22Rv1 (cell line): Measurements from ENCODE around the gene VPS8.

Experiments used
- H3K27ac ChIP-seq: fragments of 450-650 bp; 2 replicates; pipeline ENCODE4 v1.5.1; 2017
- ZFX ChIP-seq: fragments of 450-650 bp; IDR thresholded peaks from 2 replicates; pipeline ENCODE4 v1.6.1; 2017; ENCODE audit warnings: antibody characterized with exemption, borderline replicate concordance
- TF ChIP-seq, protein P1 (sequence below): fragments of 450-650 bp; IDR thresholded peaks from 2 replicates; pipeline ENCODE4 v1.5.1; 2017; ENCODE audit warnings: mild to moderate bottlenecking

VPS8 gene

DNA sequence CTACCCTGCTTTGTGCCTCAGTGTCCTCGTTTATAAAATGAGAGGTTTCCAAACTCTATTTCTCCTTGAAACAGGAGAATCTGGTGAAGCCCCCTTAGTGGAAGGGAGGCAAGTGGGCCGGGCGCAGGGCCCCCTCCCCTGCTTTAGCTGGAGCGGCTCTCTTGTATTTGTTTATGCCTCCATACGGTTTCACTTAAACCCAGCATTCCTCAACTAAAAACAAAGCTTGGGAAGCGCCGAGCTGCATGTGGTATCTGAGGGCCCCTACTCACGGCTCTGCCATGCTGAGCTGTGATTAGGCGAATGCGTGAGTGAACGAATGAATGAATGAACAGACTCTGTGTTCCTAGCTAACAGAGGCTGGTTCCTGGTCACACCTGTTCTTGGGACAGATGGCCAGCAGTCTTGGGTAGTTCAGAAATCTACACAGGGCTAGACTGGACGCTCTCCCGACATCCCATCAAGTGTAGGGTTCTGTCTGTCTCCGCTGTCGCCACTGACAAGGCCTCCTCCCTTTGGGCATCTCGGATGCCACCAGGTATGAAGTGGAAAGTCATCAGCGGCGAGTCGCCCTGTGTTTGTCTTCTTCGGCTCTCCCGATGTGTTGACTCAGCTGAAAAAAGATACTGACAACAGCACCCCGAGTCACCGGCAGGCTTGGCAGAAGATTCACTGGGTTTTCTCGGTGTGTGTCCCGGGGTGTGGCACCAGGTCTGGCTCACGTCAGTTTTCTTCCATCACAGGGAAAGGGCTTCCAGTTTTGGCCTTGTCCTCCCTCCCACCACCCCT, 42.4 kb upstream of the VPS8 start:
- TF ChIP-seq, protein P1, sequence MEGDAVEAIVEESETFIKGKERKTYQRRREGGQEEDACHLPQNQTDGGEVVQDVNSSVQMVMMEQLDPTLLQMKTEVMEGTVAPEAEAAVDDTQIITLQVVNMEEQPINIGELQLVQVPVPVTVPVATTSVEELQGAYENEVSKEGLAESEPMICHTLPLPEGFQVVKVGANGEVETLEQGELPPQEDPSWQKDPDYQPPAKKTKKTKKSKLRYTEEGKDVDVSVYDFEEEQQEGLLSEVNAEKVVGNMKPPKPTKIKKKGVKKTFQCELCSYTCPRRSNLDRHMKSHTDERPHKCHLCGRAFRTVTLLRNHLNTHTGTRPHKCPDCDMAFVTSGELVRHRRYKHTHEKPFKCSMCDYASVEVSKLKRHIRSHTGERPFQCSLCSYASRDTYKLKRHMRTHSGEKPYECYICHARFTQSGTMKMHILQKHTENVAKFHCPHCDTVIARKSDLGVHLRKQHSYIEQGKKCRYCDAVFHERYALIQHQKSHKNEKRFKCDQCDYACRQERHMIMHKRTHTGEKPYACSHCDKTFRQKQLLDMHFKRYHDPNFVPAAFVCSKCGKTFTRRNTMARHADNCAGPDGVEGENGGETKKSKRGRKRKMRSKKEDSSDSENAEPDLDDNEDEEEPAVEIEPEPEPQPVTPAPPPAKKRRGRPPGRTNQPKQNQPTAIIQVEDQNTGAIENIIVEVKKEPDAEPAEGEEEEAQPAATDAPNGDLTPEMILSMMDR = no peak
- no peak for TF ChIP-seq ZFX
- H3K27ac ChIP-seq = no peak overlapping the region

DNA sequence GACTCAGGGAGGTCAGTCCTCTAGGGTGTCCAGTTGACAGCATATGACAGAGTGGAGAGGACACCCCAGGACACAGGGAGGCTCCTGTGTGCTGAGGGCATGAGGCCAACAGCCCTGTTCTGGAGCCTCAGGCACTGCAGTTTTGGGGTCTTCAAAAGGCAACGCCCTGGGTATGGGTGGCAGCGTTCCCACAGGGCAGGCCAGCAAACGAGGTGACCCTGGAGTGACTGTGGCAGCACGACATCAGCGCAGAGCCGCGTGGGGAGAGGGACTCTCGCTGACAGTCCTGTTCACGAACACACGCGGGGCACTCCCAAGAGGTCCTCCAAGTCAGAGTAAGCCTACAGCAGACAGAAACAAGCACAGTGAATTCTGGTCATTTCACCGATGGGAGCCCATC, 41.4 kb upstream of the VPS8 start:
- TF ChIP-seq, protein P1 = no peak
- no peak for TF ChIP-seq ZFX
- no peak overlapping the region for H3K27ac ChIP-seq

DNA sequence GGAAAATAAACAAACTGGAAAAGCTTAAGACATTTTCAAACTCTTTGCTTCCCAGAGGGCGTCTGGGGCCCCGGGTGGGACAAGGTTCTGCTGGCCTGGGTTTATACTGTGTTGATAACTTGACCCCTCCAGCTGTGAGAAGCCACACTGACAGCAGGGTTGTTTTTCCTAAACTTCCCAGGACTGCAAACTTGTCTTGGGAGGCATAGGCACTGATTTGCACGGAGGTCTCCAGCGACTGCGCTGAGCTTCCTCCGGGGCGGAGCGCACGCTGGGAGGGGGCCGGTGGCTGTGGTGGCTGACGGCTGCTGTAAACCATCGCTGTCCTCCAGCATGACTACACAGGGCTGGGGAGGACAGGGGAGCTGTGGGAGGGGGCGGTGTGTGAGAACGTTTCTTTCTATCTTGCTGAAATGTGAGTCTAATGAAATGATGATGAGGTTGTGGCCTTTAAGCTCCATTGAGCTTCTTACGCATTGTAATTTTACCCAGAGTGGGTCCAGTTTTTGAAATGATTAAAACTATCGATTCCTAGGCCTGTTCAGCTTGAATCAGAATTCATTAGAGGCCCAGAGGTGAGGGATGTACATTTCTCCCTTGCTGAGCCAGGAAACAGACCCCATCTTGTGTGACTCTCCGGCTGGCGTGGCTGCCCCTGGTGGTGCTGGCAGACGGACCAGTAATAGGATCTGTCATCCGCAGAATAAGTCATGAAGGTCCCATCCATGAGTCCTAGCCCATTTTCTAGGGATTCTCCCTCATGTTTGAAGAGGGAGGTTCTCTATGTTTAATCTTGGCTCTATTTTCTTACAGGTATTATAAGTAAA, 40.5 kb upstream of the VPS8 start:
- TF ChIP-seq ZFX = no peak
- TF ChIP-seq, protein P1 = no peak
- H3K27ac ChIP-seq = no peak overlapping the region

DNA sequence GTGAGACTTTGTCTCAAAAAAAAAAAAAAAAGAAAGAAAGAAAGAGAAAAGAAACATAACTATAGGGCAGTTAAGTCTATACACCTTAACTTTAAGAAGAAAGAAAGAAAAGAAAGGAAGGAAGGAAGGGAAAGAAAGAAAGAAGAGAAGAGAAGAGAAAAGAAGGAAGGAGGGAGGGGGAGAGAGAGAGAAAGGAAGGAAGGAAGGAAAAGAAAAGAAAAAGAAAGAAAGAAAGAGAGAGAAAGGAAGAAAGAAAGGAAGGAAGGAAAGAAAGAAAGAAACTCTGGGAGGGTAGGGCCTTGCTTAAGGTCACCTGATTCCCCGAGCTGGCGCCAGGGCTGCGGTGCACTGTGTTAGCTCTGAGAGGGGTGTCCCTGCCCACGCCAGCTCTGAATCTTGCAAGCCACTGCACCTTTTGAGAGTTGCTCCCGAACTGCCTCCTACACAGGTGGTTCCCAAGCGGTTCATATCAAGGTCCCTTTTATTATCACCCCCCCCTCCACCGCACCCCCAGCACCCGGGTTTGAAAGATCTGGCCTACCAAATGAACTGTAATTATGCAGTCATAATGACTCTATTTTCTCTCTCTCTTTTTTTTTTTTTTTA, 39.2 kb upstream of the VPS8 start:
- no peak overlapping the region for H3K27ac ChIP-seq
- TF ChIP-seq, protein P1 = no peak
- no peak for TF ChIP-seq ZFX

DNA sequence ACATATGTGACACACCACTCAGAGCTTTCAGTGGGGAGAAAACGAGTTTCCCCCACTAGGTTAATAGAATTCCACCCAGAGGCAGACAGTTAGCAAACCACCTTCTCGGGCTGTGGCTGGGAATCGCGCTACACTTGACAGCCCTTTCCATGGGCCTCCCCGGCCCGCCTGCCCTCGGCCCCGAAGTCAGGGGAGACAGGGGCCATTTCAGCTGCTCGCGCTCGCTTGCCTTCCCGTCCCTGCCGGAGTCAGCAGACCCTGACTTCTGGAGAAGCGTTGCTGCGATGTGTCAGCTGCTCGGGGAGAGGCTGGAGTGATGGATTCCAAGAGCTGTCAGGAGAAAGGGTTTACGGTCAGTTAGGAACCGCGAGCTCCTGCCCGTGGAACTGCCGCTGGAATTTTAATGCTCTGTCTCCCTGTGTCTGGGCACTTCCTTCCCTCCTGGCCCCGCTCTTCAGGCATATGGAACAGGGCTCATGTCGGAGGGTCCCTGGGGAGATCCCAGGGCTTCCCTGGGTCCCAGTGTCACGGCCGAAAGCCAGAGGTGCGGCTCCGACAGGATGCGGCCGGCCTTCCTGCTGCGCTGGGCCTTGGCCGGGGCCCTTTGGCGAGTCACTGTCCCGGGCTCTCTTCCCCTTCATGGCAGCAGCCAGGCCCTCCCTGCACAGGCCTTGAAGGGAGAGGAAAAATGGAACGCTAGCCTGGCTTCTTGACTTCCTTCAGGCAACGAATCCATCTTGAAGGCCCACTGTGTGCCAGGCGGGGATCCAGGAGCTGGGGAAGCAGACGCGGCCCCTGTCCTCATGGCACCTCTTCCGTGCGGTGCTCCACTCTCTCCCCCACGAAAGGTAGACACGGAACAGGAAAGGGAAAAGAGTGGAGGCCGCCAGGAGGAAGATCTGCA, 38.4 kb upstream of the VPS8 start:
- no peak overlapping the region for H3K27ac ChIP-seq

DNA sequence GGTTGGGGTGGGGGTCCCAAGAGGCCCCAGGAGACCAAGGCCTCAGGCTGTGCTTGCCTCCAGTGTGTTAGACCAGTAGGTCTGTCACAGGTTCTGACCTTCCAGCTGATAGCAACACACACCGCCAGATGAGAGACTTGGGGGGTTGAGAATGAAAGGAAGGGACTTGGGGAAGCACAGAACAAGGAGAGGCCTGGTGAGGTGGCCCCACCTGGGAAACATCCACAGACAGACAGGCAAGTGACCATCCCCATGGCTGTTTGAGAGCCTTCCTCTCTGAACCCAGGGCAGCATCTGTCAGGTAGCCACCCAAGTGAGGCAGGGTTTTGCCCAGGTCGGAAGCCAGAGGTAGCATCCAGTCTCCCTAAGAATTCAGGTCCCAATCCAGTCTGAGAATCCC, 35.0 kb upstream of the VPS8 start:
- H3K27ac ChIP-seq = no peak overlapping the region
- TF ChIP-seq ZFX = no peak
- TF ChIP-seq, protein P1 = no peak

More for the DNA sequence above, 38.4 kb upstream of the VPS8 start:
- no peak for TF ChIP-seq ZFX
- TF ChIP-seq, protein P1 = no peak
